Mucosa of descending colon (tissue), 3 donors: ENCODE data around the gene SLC22A12. TPM values are rescaled to one million over a fixed set of nuclear protein-coding genes. Genes with fewer than 3 reads are reported as not detected.

Experiments
- ATAC-seq: fragments of 200-7000 bp; cut with Tn5 transposase; one replicate; pipeline ENCODE4 v1.9.1; 2020; ENCODE audit warnings: mild to moderate bottlenecking, moderate library complexity
- DNase-seq, 3 donors: peaks; one replicate each; pipeline ENCODE4 v3.0.0-alpha.2; 2020
- H3K36me3 ChIP-seq: fragments of 200-600 bp; one replicate; pipeline ENCODE4 v1.8.0; 2021; ENCODE audit warnings: low read depth, mild to moderate bottlenecking
- H3K4me1 ChIP-seq: fragments of 200-600 bp; one replicate; pipeline ENCODE4 v1.8.0; 2021; ENCODE audit warnings: low read depth, mild to moderate bottlenecking
- H3K4me3 ChIP-seq: fragments of 200-600 bp; one replicate; pipeline ENCODE4 v1.8.0; 2021; ENCODE audit warnings: mild to moderate bottlenecking
- H3K9me3 ChIP-seq: fragments of 200-600 bp; one replicate; pipeline ENCODE4 v1.8.0; 2021; ENCODE audit warnings: mild to moderate bottlenecking
- CTCF ChIP-seq: fragments of 200-600 bp; IDR thresholded peaks from one replicate; pipeline ENCODE4 v1.8.0; 2022; ENCODE audit warnings: antibody characterized with exemption, mild to moderate bottlenecking
- intact Hi-C, 2 donors: fragments of 100-400 bp; cut with DNase I in 1 of 2; cut with micrococcal nuclease in 1 of 2; formaldehyde crosslinking; loops; one replicate each; pipeline versions ENCODE4 v1.11.0 to v1.11.1; 2022; cut with DNase I, micrococcal nuclease
- total RNA-seq, 3 donors: library from RNA; stranded (reverse); fragmentation: NEBNext Ultra II Directional in 2 of 3; extraction: Animal tissue kit (Norgen Biotek cat#: 25700) in 2 of 3; gene quantifications; one replicate each; pipeline versions ENCODE4 v1.2.1 to v1.2.4, GENCODE V29; 2021 to 2023
- donor health status: DM: no; HTN: no; CAD: no; lungs with moderate emphysema.
- donor health status: DM: no; HTN: no; CAD: no.
- donor health status: DM: no; HTN: yes; CAD: no.

SLC22A12 gene
- total RNA-seq, 3 donors from 2014 or later = not detected

GRCh38 chr11:64632654-64633053 is 41.6 kb downstream of the SLC22A12 start:
- no peak for DNase-seq
- peaks cover 3% of the 10 kb centered on the region for H3K4me1 ChIP-seq
- no peaks in the 10 kb centered on the region for H3K36me3 ChIP-seq
- no peak for ATAC-seq
- intact Hi-C loops = no loop called here
- no peak for TF ChIP-seq CTCF
- no peaks in the 10 kb centered on the region for H3K9me3 ChIP-seq
- H3K4me3 ChIP-seq = no peak overlapping the region

- DNase-seq (no peak), ATAC-seq (no peak)
- no peaks in the 10 kb centered on the region for H3K36me3 ChIP-seq
- TF ChIP-seq CTCF = no peak
- intact Hi-C loops = no loop called here
- peaks cover 7% of the 10 kb centered on the region for H3K4me1 ChIP-seq
- H3K4me3 ChIP-seq = no peak overlapping the region
- H3K9me3 ChIP-seq = no peaks in the 10 kb centered on the region
Observed at GRCh38 chr11:64633555-64634159, 42.6 kb downstream of the SLC22A12 start.

GRCh38 chr11:64637334-64638017 is 46.5 kb downstream of the SLC22A12 start:
- peak; percentile 57 for ATAC-seq
- Histone ChIP-seq H3K4me1 (peaks cover 7% of the 10 kb centered on the region), H3K36me3 (no peaks in the 10 kb centered on the region), H3K4me3 (no peak overlapping the region), H3K9me3 (no peaks in the 10 kb centered on the region)
- intact Hi-C loops = no loop called here
- no peak for DNase-seq
- no peak for TF ChIP-seq CTCF

- intact Hi-C loops = no loop called here
- Histone ChIP-seq H3K9me3 (no peaks in the 10 kb centered on the region), H3K4me1 (peaks cover 7% of the 10 kb centered on the region), H3K36me3 (no peaks in the 10 kb centered on the region), H3K4me3 (no peak overlapping the region)
- DNase-seq = peak in 2 of 3 donors; percentile 70 to 76
- ATAC-seq = peak; percentile 90
- TF ChIP-seq CTCF = no peak
Observed at GRCh38 chr11:64638018-64638665, 47.1 kb downstream of the SLC22A12 start.

GRCh38 chr11:64638829-64639228 is 47.8 kb downstream of the SLC22A12 start:
- intact Hi-C loops = no loop called here
- no peak for ATAC-seq
- H3K9me3 ChIP-seq = no peaks in the 10 kb centered on the region
- H3K4me3 ChIP-seq = no peak overlapping the region
- H3K4me1 ChIP-seq = peaks cover 7% of the 10 kb centered on the region
- no peak for TF ChIP-seq CTCF
- no peaks in the 10 kb centered on the region for H3K36me3 ChIP-seq
- no peak for DNase-seq
